Ovary (tissue), 9 donors: ENCODE data around the gene NELL1. TPM values are rescaled to one million over a fixed set of nuclear protein-coding genes. Genes with fewer than 3 reads are reported as not detected.

Experiments
- DNase-seq, 5 donors: peaks; one replicate each; pipeline ENCODE4 v3.0.0-alpha.2; 2019 to 2020
- H3K27ac ChIP-seq, 2 donors: fragments of 200-600 bp; one replicate each; pipeline versions ENCODE4 v1.5.1 to v1.8.0; 2019 to 2022
- H3K27me3 ChIP-seq: fragments of 200-600 bp; one replicate; pipeline ENCODE4 v1.8.0; 2022
- H3K36me3 ChIP-seq: fragments of 200-600 bp; sonication (generic); one replicate; pipeline ENCODE4 v1.5.1; 2019
- H3K4me1 ChIP-seq: one replicate; pipeline ENCODE4 v1.8.1; 2013; ENCODE audit warnings: mild to moderate bottlenecking, moderate library complexity; ENCODE audit not compliant: insufficient read depth
- H3K4me3 ChIP-seq: fragments of 200-600 bp; sonication (generic); one replicate; pipeline ENCODE4 v1.5.1; 2017
- H3K9me3 ChIP-seq, 2 donors: fragments of 200-600 bp in 1 of 2; sonication (generic) in 1 of 2; one replicate each; pipeline versions ENCODE4 v1.5.1 to v1.8.1; 2013 to 2019; ENCODE audit warnings: mild to moderate bottlenecking in 1 of 2, moderate library complexity in 1 of 2
- CTCF ChIP-seq, 3 donors: fragments of 450-650 bp in 2 of 3; fragments of 200-600 bp in 1 of 3; IDR thresholded peaks; one replicate each; pipeline versions ENCODE4 v1.5.1 to v1.8.0; 2016 to 2022; ENCODE audit warnings: antibody characterized with exemption in 3 of 3, mild to moderate bottlenecking in 1 of 3
- EP300 ChIP-seq: sonication (generic); formaldehyde crosslinking; IDR thresholded peaks from one replicate; pipeline ENCODE4 v1.6.1; 2017; ENCODE audit warnings: antibody characterized with exemption
- POLR2A ChIP-seq: fragments of 450-650 bp; IDR thresholded peaks from one replicate; pipeline ENCODE4 v1.6.1; 2017; ENCODE audit warnings: antibody characterized with exemption, mild to moderate bottlenecking, moderate library complexity
- WGBS, 3 donors: extraction: QIAGEN DNeasy Blood & Tissue Kit in 1 of 3; methylation state at CpG; one replicate each; pipeline versions ENCODE4 v1.1.5 to v1.1.7; 2013 to 2017; 5-methylcytosine and 5-hydroxymethylcytosine counted together
- intact Hi-C, 4 donors: fragments of 100-400 bp; cut with DNase I; formaldehyde crosslinking; loops; one replicate each; pipeline versions ENCODE4 v1.11.0 to v1.15.1; 2022 to 2023
- polyA plus RNA-seq, 2 donors: library from polyadenylated mRNA; stranded (reverse); fragments of 200-250 nt in 1 of 2; fragments of 350-450 nt in 1 of 2; fragmentation: Illumina TruSeq in 1 of 2; extraction: RNeasy Lipid Tissue Mini Kit (QIAGEN cat#74804) in 1 of 2; gene quantifications; one replicate each; pipeline ENCODE4 v1.2.3, GENCODE V29; 2013 to 2014
- total RNA-seq, 7 donors: library from RNA; depleted of rRNA in 2 of 7; stranded (reverse); fragments of >200 nt in 2 of 7; fragmentation: NEBNext Ultra II Directional in 3 of 7; extraction: Animal tissue kit (Norgen Biotek cat#: 25700) in 3 of 7; gene quantifications; one replicate each; pipeline versions ENCODE4 v1.1.0 to v1.2.4, GENCODE V29; 2016 to 2023
- donor health status: DM: no; HTN: no; CAD: no; lungs with moderate emphysema.
- donor health status: DM: no; HTN: no; CAD: no.
- donor health status: Bipolar disorder and iron deficiency.
- donor health status: DM: yes; HTN: yes; CAD: no.
- donor health status: DM: no; HTN: no; CAD: no.
- donor health status: DM: yes; HTN: yes; CAD: no.

NELL1 gene
- total and polyA plus RNA-seq, 9 donors, result 0.21 to 0.43 (median 0.36) TPM; not detected in 5

GRCh38 chr11:20723366-20723765 lies 54.0 kb downstream of the NELL1 start:
- intact Hi-C loops, result no loop called here
- no peak overlapping the region for H3K27ac ChIP-seq
- no peaks in the 10 kb centered on the region for H3K9me3 ChIP-seq
- WGBS, 3 donors, result 60 to 73% (median 61%) methylated on average over 1 of the region's 1 CpG
- no peaks in the 10 kb centered on the region for H3K36me3 ChIP-seq
- no peak for DNase-seq
- TF ChIP-seq EP300, result no peak
- no peak for TF ChIP-seq POLR2A
- no peak for TF ChIP-seq CTCF (IDR thresholded peaks at IDR 0.05)
- no peaks in the 10 kb centered on the region for H3K27me3 ChIP-seq
- no peak overlapping the region for H3K4me3 ChIP-seq
- no peaks in the 10 kb centered on the region for H3K4me1 ChIP-seq

- H3K27me3 ChIP-seq, result no peaks in the 10 kb centered on the region
- no peaks in the 10 kb centered on the region for H3K9me3 ChIP-seq
- TF ChIP-seq EP300, result no peak
- TF ChIP-seq POLR2A, result no peak
- TF ChIP-seq CTCF (IDR thresholded peaks at IDR 0.05), result no peak
- 10 to 16% (median 12%) methylated on average over 4 of the region's 4 CpGs for WGBS, 3 donors
- intact Hi-C loops, result no loop called here
- H3K4me3 ChIP-seq, result no peak overlapping the region
- no peaks in the 10 kb centered on the region for H3K36me3 ChIP-seq
- H3K27ac ChIP-seq, result no peak overlapping the region
- no peaks in the 10 kb centered on the region for H3K4me1 ChIP-seq
- DNase-seq, result no peak
Measured at GRCh38 chr11:20729597-20730105, 60.3 kb downstream of the NELL1 start.

GRCh38 chr11:20731676-20732215 lies 62.4 kb downstream of the NELL1 start:
- Histone ChIP-seq H3K27ac (no peak overlapping the region), H3K4me1 (no peaks in the 10 kb centered on the region), H3K4me3 (no peak overlapping the region), H3K9me3 (no peaks in the 10 kb centered on the region), H3K36me3 (no peaks in the 10 kb centered on the region), H3K27me3 (no peaks in the 10 kb centered on the region)
- intact Hi-C loops, result no loop called here
- DNase-seq, result no peak
- TF ChIP-seq EP300, result no peak
- no peak for TF ChIP-seq CTCF (IDR thresholded peaks at IDR 0.05)
- TF ChIP-seq POLR2A, result no peak
- 76 to 82% (median 77%) methylated on average over 5 of the region's 5 CpGs for WGBS, 3 donors

- no peak overlapping the region for H3K4me3 ChIP-seq
- H3K9me3 ChIP-seq, result no peaks in the 10 kb centered on the region
- whole genome bisulfite sequencing, 3 donors, result 33 to 38% (median 38%) methylated on average over 8 of the region's 8 CpGs
- H3K27ac ChIP-seq, result no peak overlapping the region
- DNase-seq, result no peak
- intact Hi-C loops, result no loop called here
- no peaks in the 10 kb centered on the region for H3K4me1 ChIP-seq
- H3K27me3 ChIP-seq, result no peaks in the 10 kb centered on the region
- TF ChIP-seq EP300 (no peak), POLR2A (no peak), CTCF (IDR thresholded peaks at IDR 0.05) (no peak)
- no peaks in the 10 kb centered on the region for H3K36me3 ChIP-seq
Measured at GRCh38 chr11:20739107-20739506, 69.7 kb downstream of the NELL1 start.
